K562 (cell line): Measurements from ENCODE around the gene PDK1. TPM values are rescaled to one million over a fixed set of nuclear protein-coding genes. Genes with fewer than 3 reads are reported as not detected.
A peak's percentile ranks its signal among the peaks of the same experiment; 100 is the strongest.

ENCODE experiments used
- ATAC-seq: fragments of 200-7000 bp; cut with Tn5 transposase; 3 replicates; pipeline ENCODE4 v1.9.1; 2020; ENCODE audit warnings: moderate library complexity
- BruUV-seq: library from RNA; stranded (reverse); fragments of 400-500 nt; replicated peaks from 2 replicates; lab custom pipeline; 2021; lab: Mats Ljungman, UMichigan
- CTCF ChIA-PET: fragments of 300-600 bp; formaldehyde crosslinking; extraction: SDS; loops from one replicate; lab custom pipeline; 2021; ENCODE audit warnings: low intra/inter-chr PET ratio; lab: Yijun Ruan, JAX
- POLR2A ChIA-PET: fragments of 300-600, 350-650 bp; sonication (Branson Sonifier 250); formaldehyde crosslinking; extraction: SDS; loops from one replicate; lab custom pipeline; 2021; ENCODE audit warnings: antibody characterized with exemption, inconsistent platforms; lab: Yijun Ruan, JAX
- DNase-seq, 4 experiments: peaks; one replicate each; pipeline versions ENCODE4 v3.0.0 to v3.0.0-alpha.2; 2011 to 2018; ENCODE audit warnings: low spot score in 3 of 4, mixed read lengths in 3 of 4; ENCODE audit errors: extremely low read depth in 1 of 4
- FAIRE-seq: peaks from 2 replicates; lab custom pipeline; 2011; peaks lifted over from hg19 to GRCh38; lab: Jason Lieb, UNC
- H2AFZ ChIP-seq: 2 replicates; pipeline ENCODE4 v1.6.0; 2011; ENCODE audit warnings: low read depth, low read length, control low read depth, inconsistent platforms
- H3K27ac ChIP-seq: fragments of 200-600 bp; 3 replicates; pipeline ENCODE4 v1.8.0; 2011; ENCODE audit warnings: low read depth, mild to moderate bottlenecking, control low read depth, inconsistent platforms, low read length, moderate library complexity, mixed read lengths; ENCODE audit errors: extremely low read depth
- H3K27me3 ChIP-seq, 2 experiments: fragments of 300-600 bp in 1 of 2; 2 replicates in 1 of 2; 3 replicates in 1 of 2; pipeline versions ENCODE4 v1.6.0 to v1.8.0; 2011; ENCODE audit warnings: inconsistent platforms in 2 of 2, low read length in 2 of 2, mild to moderate bottlenecking in 1 of 2, mixed read lengths in 1 of 2, moderate library complexity in 1 of 2; ENCODE audit not compliant: control insufficient read depth in 2 of 2, insufficient read depth in 2 of 2
- H3K36me3 ChIP-seq: fragments of 300-600 bp; 3 replicates; pipeline ENCODE4 v1.8.0; 2011; ENCODE audit warnings: mild to moderate bottlenecking, low read length, inconsistent platforms; ENCODE audit not compliant: control insufficient read depth, insufficient read depth
- H3K4me1 ChIP-seq, 2 experiments: fragments of 200-600 bp in 1 of 2; replicated peaks in 1 of 2; 2 replicates in 1 of 2; 3 replicates in 1 of 2; pipeline versions ENCODE4 v1.5.1 to v1.8.0; 2011; ENCODE audit warnings: inconsistent platforms in 2 of 2, low read length in 2 of 2, mild to moderate bottlenecking in 1 of 2, mixed read lengths in 1 of 2, moderate library complexity in 1 of 2; ENCODE audit not compliant: control insufficient read depth in 2 of 2, insufficient read depth in 2 of 2
- H3K4me2 ChIP-seq: 2 replicates; pipeline ENCODE4 v1.6.1; 2011; ENCODE audit warnings: low read length, control low read depth, inconsistent platforms, mixed read lengths; ENCODE audit not compliant: insufficient read depth
- H3K4me3 ChIP-seq: fragments of 200-600 bp; sonication (generic), shearing (Covaris generic); 2 replicates; pipeline ENCODE4 v1.5.1; 2016; ENCODE audit warnings: control low read depth, inconsistent platforms
- H3K79me2 ChIP-seq: fragments of 200-600 bp; 3 replicates; pipeline ENCODE4 v1.8.0; 2011; ENCODE audit warnings: low read length, inconsistent platforms; ENCODE audit not compliant: control insufficient read depth, insufficient read depth
- H3K9ac ChIP-seq, 2 experiments: 2 replicates each; pipeline versions ENCODE4 v1.6.0 to v1.6.1; 2011; ENCODE audit warnings: low read depth in 2 of 2, low read length in 2 of 2, control low read depth in 1 of 2, inconsistent platforms in 1 of 2, mild to moderate bottlenecking in 1 of 2, mixed read lengths in 1 of 2; ENCODE audit not compliant: insufficient read depth in 1 of 2
- H3K9me1 ChIP-seq: one replicate; pipeline ENCODE4 v1.6.0; 2011; ENCODE audit warnings: inconsistent platforms, mild to moderate bottlenecking, low read length, moderate library complexity; ENCODE audit not compliant: control insufficient read depth, insufficient read depth
- H3K9me3 ChIP-seq: replicated peaks from 2 replicates; pipeline ENCODE4 v1.5.1; 2011; ENCODE audit warnings: low read depth, low read length, inconsistent platforms; ENCODE audit not compliant: control insufficient read depth, insufficient read depth
- H4K20me1 ChIP-seq: replicated peaks from 2 replicates; pipeline ENCODE4 v1.6.1; 2011; ENCODE audit warnings: low read length, inconsistent platforms, mixed read lengths; ENCODE audit not compliant: control insufficient read depth, insufficient read depth
- ARID2 ChIP-seq: fragments of 450-650 bp; IDR thresholded peaks from 2 replicates; pipeline ENCODE4 v1.6.1; 2017; ENCODE audit warnings: antibody characterized with exemption, mild to moderate bottlenecking
- CEBPG ChIP-seq, 3 experiments: fragments of 200-800 bp in 1 of 3; sonication (Bioruptor generic) in 1 of 3; sonication (generic) in 1 of 3; formaldehyde crosslinking in 1 of 3; IDR thresholded peaks in 2 of 3; conservative IDR thresholded peaks in 1 of 3; 2 replicates each; pipeline versions ENCODE4 v1.6.1 to v1.8.0; 2016 to 2022; ENCODE audit warnings: missing compliant biosample characterization in 2 of 3, missing genetic modification characterization in 2 of 3, mild to moderate bottlenecking in 1 of 3, missing genetic modification reagents in 1 of 3
- ID3 ChIP-seq, 2 experiments: fragments of 250-450 bp in 1 of 2; fragments of 450-650 bp in 1 of 2; sonication (Bioruptor Pico) in 1 of 2; IDR thresholded peaks; 2 replicates each; pipeline versions ENCODE4 v1.6.1 to v1.8.0; 2016 to 2021; ENCODE audit warnings: mild to moderate bottlenecking in 2 of 2, moderate library complexity in 2 of 2, missing compliant biosample characterization in 1 of 2, missing genetic modification characterization in 1 of 2
- JUND ChIP-seq, 2 experiments: IDR thresholded peaks; 2 replicates in 1 of 2; 3 replicates in 1 of 2; pipeline ENCODE4 v1.6.1; 2011; ENCODE audit warnings: borderline replicate concordance in 2 of 2, low read depth in 2 of 2, low read length in 2 of 2, improper control_type of control experiment in 1 of 2, missing biosample characterization in 1 of 2, missing genetic modification characterization in 1 of 2, missing genetic modification reagents in 1 of 2
- NFIC ChIP-seq: fragments of 450-650 bp; IDR thresholded peaks from 2 replicates; pipeline ENCODE4 v1.6.1; 2017; ENCODE audit warnings: mild to moderate bottlenecking, inconsistent platforms
- NFIX ChIP-seq: fragments of 250-450 bp; sonication (Bioruptor Pico); IDR thresholded peaks from 2 replicates; pipeline ENCODE4 v1.4.0; 2020; ENCODE audit warnings: low read depth, mild to moderate bottlenecking, moderate library complexity
- PYGO2 ChIP-seq: fragments of 450-650 bp; IDR thresholded peaks from 2 replicates; pipeline ENCODE4 v1.6.1; 2016; ENCODE audit warnings: mild to moderate bottlenecking, missing genetic modification characterization, moderate library complexity, missing compliant biosample characterization
- SMAD2 ChIP-seq: fragments of 150-350 bp; IDR thresholded peaks from 2 replicates; pipeline ENCODE4 v1.6.1; 2014; ENCODE audit warnings: low read depth, mild to moderate bottlenecking, low read length
- SUPT5H ChIP-seq: fragments of 450-650 bp; IDR thresholded peaks from 2 replicates; pipeline ENCODE4 v1.6.1; 2016
- TRIM28 ChIP-seq: fragments of 450-650 bp; IDR thresholded peaks from 2 replicates; pipeline ENCODE4 v1.6.1; 2017
- ZNF140 ChIP-seq: fragments of 250-450 bp; sonication (Bioruptor Pico); IDR thresholded peaks from 2 replicates; pipeline ENCODE4 v1.8.0; 2021; ENCODE audit warnings: moderate library complexity, mild to moderate bottlenecking, inconsistent platforms
- WGBS: fragments of 100-300 bp; shearing (Covaris generic); methylation state at CpG from one replicate; pipeline ENCODE4 v1.1.6; 2016; ENCODE audit warnings: low coverage, mixed read lengths; ENCODE audit not compliant: insufficient coverage; ENCODE audit errors: missing lambda C conversion rate; 5-methylcytosine and 5-hydroxymethylcytosine counted together
- in situ Hi-C: fragments of 300-500 bp; cut with MboI; formaldehyde crosslinking; loops from 4 replicates; pipeline ENCODE4 v1.15.0; 2018; ENCODE audit warnings: inconsistent platforms, mixed read lengths
- intact Hi-C: fragments of 100-400 bp; cut with micrococcal nuclease; formaldehyde crosslinking; loops from 2 replicates; pipeline ENCODE4 v1.14.2; 2022
- polyA plus RNA-seq, 8 experiments: library from polyadenylated mRNA; depleted of rRNA in 4 of 8; stranded (reverse) in 5 of 8; unstranded in 3 of 8; fragments of >200 nt; fragmentation: Nextera tagmentation in 2 of 8; fragmentation: Illumina TruSeq in 1 of 8; extraction: Ambion mirVana in 2 of 8; extraction: Trizol in 1 of 8; gene quantifications; 2 replicates each; pipeline versions ENCODE4 v1.2.1 to v1.2.3, GENCODE V29; 2011 to 2014; ENCODE audit warnings: inconsistent platforms in 1 of 8, missing spikeins in 1 of 8
- total RNA-seq, 7 experiments: library from RNA; depleted of rRNA in 6 of 7; stranded (reverse); fragments of >200 nt in 6 of 7; fragmentation: Illumina TruSeq in 2 of 7; extraction: Trizol in 2 of 7; gene quantifications; 2 replicates each; pipeline versions ENCODE4 v1.2.1 to v1.2.3, GENCODE V29; 2011 to 2021; ENCODE audit warnings: low replicate concordance in 1 of 7
- TF ChIP-seq, protein P1 (sequence below): fragments of 450-650 bp; formaldehyde crosslinking; IDR thresholded peaks from 2 replicates; pipeline ENCODE4 v1.4.0; 2020; ENCODE audit warnings: mild to moderate bottlenecking, moderate library complexity

Gene PDK1
- total and polyA plus RNA-seq, 9 of the 15 experiments (the other 6 are each of a cell fraction or from before 2014, with no cell fraction given) = 3.5 to 176 (median 13.9) TPM

DNA sequence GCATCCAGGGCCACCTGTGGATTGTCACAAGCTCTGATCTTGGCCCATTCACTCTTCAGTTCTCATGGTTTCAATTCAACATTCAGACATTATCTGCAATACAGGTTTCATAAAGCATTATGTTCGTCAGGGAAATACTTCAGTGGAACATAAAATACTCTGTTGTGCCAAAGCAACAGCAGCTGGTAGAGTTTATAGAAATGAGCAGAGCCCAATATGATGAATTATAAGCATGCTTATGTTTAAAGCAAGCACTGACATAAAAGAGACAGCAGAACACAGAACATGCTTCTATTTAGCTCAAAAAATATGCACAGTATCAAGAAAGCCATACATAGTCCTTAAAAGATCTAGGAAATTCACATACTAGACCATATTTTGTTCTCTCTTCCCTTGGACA lies 71.3 kb downstream of the PDK1 start (continued):
- TF ChIP-seq ARID2 = no peak
- TF ChIP-seq, all 486 proteins: peak for 0

- BruUV-seq = no TSS peak
- Histone ChIP-seq H3K79me2 (no peaks in the 10 kb centered on the region), H4K20me1 (no peaks in the 10 kb centered on the region), H2AFZ (no peak overlapping the region), H3K4me2 (no peak overlapping the region), H3K27ac (no peak overlapping the region), H3K27me3 (no peaks in the 10 kb centered on the region), H3K9ac (no peak overlapping the region), H3K9me3 (0 out of 2 replicates have a peak, but pooled peaks cover under 1% of the 10 kb centered on the region)
- CTCF ChIA-PET = no interaction called here
- POLR2A ChIA-PET = interaction anchor here (0.6 to 0.7 kb wide), 2 partner anchors 13 to 28 kb away, joined by 3 read pairs; no protein-coding TSS in a partner anchor
- ATAC-seq = no peak
- in situ Hi-C loops = no loop called here
- TF ChIP-seq SMAD2 (no peak), NFIX (CRISPR knock-in tag) (peak; percentile 78), NFIC (peak; percentile 94)
- TF ChIP-seq, all 486 proteins: peak for 2
- H3K9me1 ChIP-seq = no peaks in the 10 kb centered on the region
- H3K4me1 ChIP-seq = no peaks in the 10 kb centered on the region; a peak in 1 of 5 replicates
- H3K36me3 ChIP-seq = no peaks in the 10 kb centered on the region
- FAIRE-seq = no peak
- no peak for DNase-seq
- no peak overlapping the region for H3K4me3 ChIP-seq
- WGBS = 27% methylated on average over 4 of the region's 4 CpGs
- intact Hi-C loops = no loop called here
Measured at GRCh38 chr2:172628085-172628484, 72.2 kb downstream of the PDK1 start.

GRCh38 chr2:172629586-172629985 lies 73.7 kb downstream of the PDK1 start:
- POLR2A ChIA-PET = interaction anchor here (0.6 to 1.3 kb wide), 2 partner anchors 39 to 58 kb away, joined by 3 read pairs; no protein-coding TSS in a partner anchor
- ATAC-seq (peak; percentile 61), DNase-seq (no peak), FAIRE-seq (no peak)
- no peaks in the 10 kb centered on the region for H3K27me3 ChIP-seq
- CTCF ChIA-PET = no interaction called here
- no peak overlapping the region for H3K4me3 ChIP-seq
- 12% methylated on average over 7 of the region's 7 CpGs for WGBS
- no peaks in the 10 kb centered on the region for H4K20me1 ChIP-seq
- H3K27ac ChIP-seq = no peak overlapping the region
- intact Hi-C loops = no loop called here
- no peaks in the 10 kb centered on the region for H3K36me3 ChIP-seq
- H3K79me2 ChIP-seq = no peaks in the 10 kb centered on the region
- H2AFZ ChIP-seq = no peak overlapping the region
- no peaks in the 10 kb centered on the region for H3K9me1 ChIP-seq
- in situ Hi-C loops = no loop called here
- BruUV-seq = no TSS peak
- no peaks in the 10 kb centered on the region; a peak in 1 of 5 replicates for H3K4me1 ChIP-seq
- H3K9ac ChIP-seq = no peak overlapping the region
- no peak overlapping the region for H3K4me2 ChIP-seq
- no peaks in the 10 kb centered on the region for H3K9me3 ChIP-seq
- no peak for TF ChIP-seq ZNF140
- TF ChIP-seq SUPT5H = no peak
- TF ChIP-seq CEBPG (CRISPR knock-in tag; IDR thresholded peaks at IDR 0.05) = no peak
- TF ChIP-seq CEBPG (tag; conservative IDR thresholded peaks at IDR 0.05 in 1 of 2, IDR thresholded peaks at IDR 0.05 in 1 of 2) = no peak
- no peak for TF ChIP-seq JUND (IDR thresholded peaks at IDR 0.05; ENCODE audit: borderline replicate concordance, low read depth, low read length)
- no peak for TF ChIP-seq JUND (tag; IDR thresholded peaks at IDR 0.05; ENCODE audit: borderline replicate concordance, low read depth, low read length)
- TF ChIP-seq, protein P1, sequence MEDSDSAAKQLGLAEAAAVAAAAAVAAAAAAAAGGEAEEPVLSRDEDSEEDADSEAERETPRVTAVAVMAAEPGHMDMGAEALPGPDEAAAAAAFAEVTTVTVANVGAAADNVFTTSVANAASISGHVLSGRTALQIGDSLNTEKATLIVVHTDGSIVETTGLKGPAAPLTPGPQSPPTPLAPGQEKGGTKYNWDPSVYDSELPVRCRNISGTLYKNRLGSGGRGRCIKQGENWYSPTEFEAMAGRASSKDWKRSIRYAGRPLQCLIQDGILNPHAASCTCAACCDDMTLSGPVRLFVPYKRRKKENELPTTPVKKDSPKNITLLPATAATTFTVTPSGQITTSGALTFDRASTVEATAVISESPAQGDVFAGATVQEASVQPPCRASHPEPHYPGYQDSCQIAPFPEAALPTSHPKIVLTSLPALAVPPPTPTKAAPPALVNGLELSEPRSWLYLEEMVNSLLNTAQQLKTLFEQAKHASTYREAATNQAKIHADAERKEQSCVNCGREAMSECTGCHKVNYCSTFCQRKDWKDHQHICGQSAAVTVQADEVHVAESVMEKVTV (CRISPR knock-in tag) = no peak
- TF ChIP-seq TRIM28 = no peak
- TF ChIP-seq PYGO2 (tag) = no peak
- no peak for TF ChIP-seq ID3 (CRISPR knock-in tag; IDR thresholded peaks at IDR 0.05)
- TF ChIP-seq ID3 (tag; IDR thresholded peaks at IDR 0.05) = no peak
